ENCODE data around the gene TIGD4. TPM values are rescaled to one million over a fixed set of nuclear protein-coding genes. Genes with fewer than 3 reads are reported as not detected.

Gene TIGD4
- 2.2 TPM for total RNA-seq

DNA sequence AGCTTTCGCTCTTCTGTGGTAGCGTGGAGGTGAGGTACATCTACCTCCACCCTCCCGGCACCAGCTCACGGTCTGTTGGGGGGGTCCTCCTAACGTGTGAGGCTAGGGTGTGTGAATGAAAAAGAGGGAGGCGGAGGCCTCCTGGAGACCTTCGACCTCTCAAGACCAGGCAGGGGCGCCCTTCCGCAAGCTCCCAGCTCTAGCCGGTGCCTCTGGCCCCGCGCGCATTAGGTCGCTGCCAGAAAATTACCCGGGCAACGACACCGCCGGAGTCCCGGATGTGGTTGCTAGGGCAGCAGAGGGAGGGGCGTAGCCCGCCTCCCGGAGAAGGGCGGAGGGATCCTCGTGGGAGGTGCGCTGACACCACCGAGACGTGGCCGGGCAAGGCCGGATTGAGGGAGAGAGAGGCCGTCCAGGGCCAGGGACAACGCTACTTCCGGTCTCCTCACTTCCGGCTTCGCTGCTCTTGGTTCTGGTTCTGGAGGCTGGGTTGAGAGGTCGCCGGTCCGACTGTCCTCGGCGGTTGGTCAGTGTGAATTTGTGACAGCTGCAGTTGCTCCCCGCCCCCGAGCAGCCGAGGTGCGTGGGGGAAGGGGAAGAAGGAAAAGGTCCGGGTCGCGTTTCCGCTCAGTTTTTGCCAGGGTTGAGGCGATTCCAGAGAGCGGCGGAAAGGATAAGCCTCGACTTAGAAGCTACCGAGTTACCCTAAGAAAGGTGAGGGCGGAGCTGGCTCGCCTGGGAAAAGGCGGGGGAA, at the start of gene TIGD4, which contains the start of gene ARFIP1:
Gene TIGD4 (minus strand): TSS at position 218 of the 754 bp plus-strand sequence. CDS start 8,726 bp downstream, outside the sequence.
Gene ARFIP1 (plus strand): TSS at position 442 of the 754 bp plus-strand sequence. CDS start 49,680 bp downstream, outside the sequence.

Other genes starting within 250 kb of the TIGD4 start
- gene FBXW7, start 243.6 kb downstream of the TIGD4 start, total RNA-seq, result 49.9 TPM
- gene TMEM154, start 99.7 kb downstream of the TIGD4 start, total RNA-seq, result 3.3 TPM
- 34.0 TPM for gene ARFIP1, start 224 bp upstream of the TIGD4 start, total RNA-seq
- gene FHDC1, start 156.6 kb upstream of the TIGD4 start, total RNA-seq, result 5.2 TPM

All from metanephros (tissue), 1 donor.